Ishikawa (cell line): ENCODE results near the gene LIX1.

Experiments used
- CEBPB ChIP-seq: IDR thresholded peaks from 2 replicates; pipeline ENCODE4 v1.6.1; 2012
- CREB1 ChIP-seq: IDR thresholded peaks from 2 replicates; pipeline ENCODE4 v1.6.1; 2012; ENCODE audit warnings: low read depth
- EGR1 ChIP-seq: IDR thresholded peaks from 2 replicates; pipeline ENCODE4 v1.6.1; 2012
- EP300 ChIP-seq: IDR thresholded peaks from 2 replicates; pipeline ENCODE4 v1.6.1; 2012; ENCODE audit warnings: borderline replicate concordance
- FOXM1 ChIP-seq: IDR thresholded peaks from 2 replicates; pipeline ENCODE4 v1.6.1; 2012; ENCODE audit warnings: low read depth, borderline replicate concordance
- NFIC ChIP-seq: IDR thresholded peaks from 2 replicates; pipeline ENCODE4 v1.6.1; 2012
- RAD21 ChIP-seq: IDR thresholded peaks from 2 replicates; pipeline ENCODE4 v1.6.1; 2012; ENCODE audit warnings: low read depth
- REST ChIP-seq: IDR thresholded peaks from 2 replicates; pipeline ENCODE4 v1.6.1; 2012; ENCODE audit warnings: low read depth, mild to moderate bottlenecking
- TAF1 ChIP-seq: IDR thresholded peaks from 2 replicates; pipeline ENCODE4 v1.6.1; 2012; ENCODE audit warnings: low read depth, mild to moderate bottlenecking
- TCF12 ChIP-seq: IDR thresholded peaks from 2 replicates; pipeline ENCODE4 v1.6.1; 2012; ENCODE audit warnings: low read depth
- TEAD4 ChIP-seq: IDR thresholded peaks from 2 replicates; pipeline ENCODE4 v1.6.1; 2012
- USF1 ChIP-seq: IDR thresholded peaks from 2 replicates; pipeline ENCODE4 v1.6.1; 2012
- YY1 ChIP-seq: IDR thresholded peaks from 2 replicates; pipeline ENCODE4 v1.6.1; 2012; ENCODE audit warnings: low read depth
- ZBTB7A ChIP-seq: IDR thresholded peaks from 2 replicates; pipeline ENCODE4 v1.6.1; 2012; ENCODE audit warnings: low read depth
- TF ChIP-seq, protein P1 (sequence below): IDR thresholded peaks from 2 replicates; pipeline ENCODE4 v1.6.1; 2012

The LIX1 gene

DNA sequence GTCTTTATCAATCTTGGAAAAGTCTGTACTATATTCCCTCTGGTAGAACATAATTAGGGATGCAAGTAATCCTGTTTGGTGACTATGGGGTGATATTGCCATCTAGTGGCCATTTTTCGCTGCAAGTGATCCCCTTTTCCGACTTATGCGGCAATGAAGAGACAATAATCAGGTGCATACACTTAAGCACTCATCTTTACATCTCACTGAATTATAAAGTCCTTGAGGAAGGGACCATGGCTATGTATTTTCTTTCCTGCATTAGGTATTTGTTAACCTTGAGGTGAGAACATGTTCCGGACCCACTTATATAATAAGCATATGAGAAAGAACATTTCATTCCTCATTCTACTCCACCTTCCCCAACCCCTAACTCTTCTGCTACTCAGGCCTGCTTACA lies 19.6 kb upstream of the LIX1 start:
- TF ChIP-seq RAD21 (peak; percentile 86), REST (no peak)

- TF ChIP-seq RAD21 (no peak), ZBTB7A (no peak), NFIC (no peak), CEBPB (no peak), REST (no peak), TEAD4 (no peak), EP300 (no peak), EGR1 (no peak), TAF1 (no peak), FOXM1 (no peak), USF1 (no peak), YY1 (no peak), CREB1 (no peak), TCF12 (no peak)
- TF ChIP-seq, protein P1, sequence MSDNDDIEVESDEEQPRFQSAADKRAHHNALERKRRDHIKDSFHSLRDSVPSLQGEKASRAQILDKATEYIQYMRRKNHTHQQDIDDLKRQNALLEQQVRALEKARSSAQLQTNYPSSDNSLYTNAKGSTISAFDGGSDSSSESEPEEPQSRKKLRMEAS, result no peak
These were observed 15.3 kb upstream of the LIX1 start for GRCh38 chr5:97157689-97158088.

DNA sequence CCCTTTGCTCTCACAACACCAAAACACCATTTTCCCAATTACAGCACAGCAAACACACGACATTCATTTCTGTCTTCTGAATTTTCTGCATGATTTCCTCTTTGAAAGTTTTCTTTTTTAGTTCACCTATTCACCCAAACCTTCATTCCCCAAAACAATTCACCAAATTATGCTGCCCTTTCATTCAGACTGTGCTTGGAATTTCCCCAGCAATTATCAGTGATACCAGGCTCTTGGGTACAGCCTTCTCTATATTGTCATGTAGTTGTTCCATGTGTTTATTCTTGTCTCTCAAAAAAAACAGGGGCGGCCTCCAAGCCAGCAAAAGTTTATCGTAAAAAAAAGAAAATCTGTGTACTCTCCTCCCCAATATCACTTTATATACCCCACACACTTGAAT lies 9.0 kb upstream of the LIX1 start:
- TF ChIP-seq ZBTB7A (no peak), CREB1 (no peak), EGR1 (no peak), YY1 (no peak), RAD21 (no peak), TCF12 (no peak)

- TF ChIP-seq, protein P1, result no peak
- TF ChIP-seq EP300, result no peak
- TF ChIP-seq FOXM1, result no peak
- TF ChIP-seq CEBPB, result no peak
- TF ChIP-seq TEAD4, result no peak
- TF ChIP-seq EGR1, result no peak
- TF ChIP-seq NFIC, result no peak
- TF ChIP-seq TAF1, result no peak
- TF ChIP-seq CREB1, result no peak
- TF ChIP-seq YY1, result no peak
- no peak for TF ChIP-seq TCF12
- TF ChIP-seq REST, result no peak
- TF ChIP-seq ZBTB7A, result no peak
- no peak for TF ChIP-seq USF1
- no peak for TF ChIP-seq RAD21
These were observed 8.0 kb upstream of the LIX1 start for GRCh38 chr5:97150401-97150800.

DNA sequence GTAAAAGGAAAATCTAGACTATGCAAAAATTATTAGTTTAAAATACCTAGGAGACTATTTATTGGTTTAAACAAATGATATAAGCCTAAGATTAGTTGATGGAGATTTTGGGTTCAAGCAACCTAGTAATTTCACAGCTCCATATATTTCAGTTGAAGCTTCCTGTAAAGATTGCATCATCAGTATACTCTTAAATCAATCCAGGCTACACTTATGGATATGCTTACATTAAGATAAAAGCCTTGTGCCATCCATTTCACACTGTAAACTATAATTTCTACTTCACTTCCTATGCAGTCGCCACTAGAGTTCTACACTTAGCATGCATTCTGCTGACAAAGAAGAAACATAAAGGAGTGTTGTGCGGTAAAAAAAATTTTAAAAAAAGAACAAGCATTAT lies 7.3 kb upstream of the LIX1 start:
- TF ChIP-seq CREB1 (no peak), RAD21 (no peak), REST (no peak), TAF1 (no peak), FOXM1 (no peak), CEBPB (no peak)
- TF ChIP-seq, protein P1, result no peak
